Ovary (tissue), 3 donors: ENCODE data around the gene PARD3.

Experiments used
- CTCF ChIP-seq, 3 donors: fragments of 450-650 bp in 2 of 3; fragments of 200-600 bp in 1 of 3; IDR thresholded peaks; one replicate each; pipeline versions ENCODE4 v1.5.1 to v1.8.0; 2016 to 2022; ENCODE audit warnings: antibody characterized with exemption in 3 of 3, mild to moderate bottlenecking in 1 of 3
- EP300 ChIP-seq: sonication (generic); formaldehyde crosslinking; IDR thresholded peaks from one replicate; pipeline ENCODE4 v1.6.1; 2017; ENCODE audit warnings: antibody characterized with exemption
- POLR2A ChIP-seq: fragments of 450-650 bp; IDR thresholded peaks from one replicate; pipeline ENCODE4 v1.6.1; 2017; ENCODE audit warnings: antibody characterized with exemption, mild to moderate bottlenecking, moderate library complexity
- donor health status: DM: no; HTN: no; CAD: no.

GRCh38 chr10:34109495-34109894 is 705.6 kb downstream of the PARD3 start:
- no peak for TF ChIP-seq POLR2A
- no peak for TF ChIP-seq CTCF (IDR thresholded peaks at IDR 0.05)
- no peak for TF ChIP-seq EP300
